GM12878 (cell line): ENCODE measurements around the gene INVS. TPM values are rescaled to one million over a fixed set of nuclear protein-coding genes. Genes with fewer than 3 reads are reported as not detected.

Experiments
- ATAC-seq: fragments of 200-7000 bp; cut with Tn5 transposase; 3 replicates; pipeline ENCODE4 v1.9.1; 2020; ENCODE audit warnings: mild to moderate bottlenecking, moderate library complexity
- BruUV-seq: library from RNA; stranded (reverse); fragments of 400-500 nt; replicated peaks from 2 replicates; lab custom pipeline; 2021; lab: Mats Ljungman, UMichigan
- CTCF ChIA-PET: fragments of 300-600 bp; sonication (Branson Sonifier 250); formaldehyde crosslinking; extraction: SDS; loops from one replicate; lab custom pipeline; 2021; ENCODE audit warnings: inconsistent platforms; lab: Yijun Ruan, JAX
- POLR2A ChIA-PET: fragments of 350-600 bp; formaldehyde crosslinking; extraction: SDS; loops from one replicate; lab custom pipeline; 2021; ENCODE audit warnings: inconsistent platforms; lab: Charles Lee
- RAD21 ChIA-PET: fragments of 300-600 bp; sonication (Branson Sonifier 250); formaldehyde crosslinking; loops from one replicate; lab custom pipeline; 2023; ENCODE audit warnings: antibody characterized with exemption; ENCODE audit not compliant: unreplicated experiment; lab: Charles Lee
- SMC1A ChIA-PET: fragments of 300-600 bp; sonication (Branson Sonifier 250); formaldehyde crosslinking; loops from one replicate; lab custom pipeline; 2023; ENCODE audit not compliant: unreplicated experiment, uncharacterized antibody; lab: Charles Lee
- DNase-seq: peaks from one replicate; pipeline ENCODE4 v3.0.0-alpha.2; 2011; ENCODE audit warnings: low read depth, low spot score
- FAIRE-seq: peaks from 3 replicates; lab custom pipeline; 2011; peaks lifted over from hg19 to GRCh38; lab: Jason Lieb, UNC
- H2AFZ ChIP-seq: 2 replicates; pipeline ENCODE4 v1.6.0; 2011; ENCODE audit warnings: low read depth, low read length, control low read depth; ENCODE audit not compliant: control insufficient read depth
- H3K27ac ChIP-seq: 2 replicates; pipeline ENCODE4 v1.5.1; 2011; ENCODE audit warnings: control low read depth; ENCODE audit not compliant: control insufficient read depth, insufficient read depth
- H3K27me3 ChIP-seq, 2 experiments: replicated peaks in 1 of 2; 2 replicates each; pipeline versions ENCODE4 v1.6.0 to v1.6.1; 2011; ENCODE audit warnings: low read length in 1 of 2; ENCODE audit not compliant: control insufficient read depth in 2 of 2, insufficient read depth in 2 of 2
- H3K36me3 ChIP-seq, 2 experiments: 2 replicates each; pipeline ENCODE4 v1.5.1; 2011; ENCODE audit warnings: low read length in 1 of 2; ENCODE audit not compliant: control insufficient read depth in 2 of 2, insufficient read depth in 2 of 2
- H3K4me1 ChIP-seq: 2 replicates; pipeline ENCODE4 v1.6.1; 2011; ENCODE audit warnings: mild to moderate bottlenecking, low read length, moderate library complexity, mixed read lengths; ENCODE audit not compliant: control insufficient read depth, insufficient read depth
- H3K4me2 ChIP-seq: 2 replicates; pipeline ENCODE4 v1.6.0; 2011; ENCODE audit warnings: control low read depth; ENCODE audit not compliant: control insufficient read depth, insufficient read depth
- H3K4me3 ChIP-seq: fragments of 200-600 bp; sonication (generic); 2 replicates; pipeline ENCODE4 v1.5.1; 2016
- H3K79me2 ChIP-seq: 2 replicates; pipeline ENCODE4 v1.6.0; 2011; ENCODE audit warnings: low read length; ENCODE audit not compliant: control insufficient read depth, insufficient read depth
- H3K9ac ChIP-seq: 2 replicates; pipeline ENCODE4 v1.8.0; 2011; ENCODE audit warnings: low read length, control low read depth, mixed read lengths; ENCODE audit not compliant: control insufficient read depth, insufficient read depth
- H3K9me3 ChIP-seq: replicated peaks from 3 replicates; pipeline ENCODE4 v1.5.1; 2011; ENCODE audit warnings: mild to moderate bottlenecking, low read length; ENCODE audit not compliant: control insufficient read depth, insufficient read depth
- H4K20me1 ChIP-seq: 2 replicates; pipeline ENCODE4 v1.6.0; 2011; ENCODE audit not compliant: control insufficient read depth, insufficient read depth
- CEBPZ ChIP-seq: fragments of 150-350 bp; IDR thresholded peaks from 2 replicates; pipeline ENCODE4 v1.6.1; 2016; ENCODE audit warnings: low read depth, low read length
- EP300 ChIP-seq, 2 experiments: fragments of 150-350 bp in 1 of 2; IDR thresholded peaks; 2 replicates each; pipeline ENCODE4 v1.6.1; 2011 to 2012; ENCODE audit warnings: low read depth in 2 of 2, low read length in 2 of 2, borderline replicate concordance in 1 of 2, improper control_type of control experiment in 1 of 2, inconsistent platforms in 1 of 2; ENCODE audit not compliant: control insufficient read depth in 1 of 2
- RB1 ChIP-seq: fragments of 450-650 bp; formaldehyde crosslinking; IDR thresholded peaks from 2 replicates; pipeline ENCODE4 v1.6.1; 2017; ENCODE audit warnings: mild to moderate bottlenecking, borderline replicate concordance
- USF2 ChIP-seq: IDR thresholded peaks from 2 replicates; pipeline ENCODE4 v1.6.1; 2011; ENCODE audit warnings: low read depth, low read length, improper control_type of control experiment, borderline replicate concordance
- WGBS: methylation state at CpG from one replicate; pipeline ENCODE4 v1.1.6; 2016; ENCODE audit warnings: low lambda C conversion rate; ENCODE audit not compliant: insufficient replicate concordance, insufficient coverage; ENCODE audit errors: missing lambda C conversion rate; 5-methylcytosine and 5-hydroxymethylcytosine counted together
- in situ Hi-C: fragments of 300-500 bp; cut with MboI; formaldehyde crosslinking; loops from 9 replicates; pipeline ENCODE4 v1.14.3; 2018; ENCODE audit warnings: mixed read lengths
- intact Hi-C: fragments of 100-400 bp; cut with micrococcal nuclease; formaldehyde crosslinking; loops from one replicate; pipeline ENCODE4 v1.14.2; 2022; ENCODE audit not compliant: unreplicated experiment
- polyA plus RNA-seq, 11 experiments: library from polyadenylated mRNA; depleted of rRNA in 4 of 11; unstranded in 6 of 11; stranded (reverse) in 5 of 11; fragments of >200 nt; fragmentation: Nextera tagmentation in 4 of 11; fragmentation: Illumina TruSeq in 1 of 11; extraction: Ambion mirVana in 4 of 11; extraction: Trizol in 1 of 11; gene quantifications; 1 replicate in 1 of 11; 2 replicates in 10 of 11; pipeline versions ENCODE4 v1.2.1 to v1.2.3, GENCODE V29; 2011 to 2016; ENCODE audit warnings: inconsistent platforms in 2 of 11, missing spikeins in 2 of 11, low read depth in 1 of 11
- total RNA-seq, 4 experiments: library from RNA; depleted of rRNA in 3 of 4; stranded (reverse); fragments of >200 nt in 3 of 4; fragmentation: Illumina TruSeq in 1 of 4; extraction: Trizol in 1 of 4; gene quantifications; 2 replicates each; pipeline versions ENCODE4 v1.2.1 to v1.2.3, GENCODE V29; 2013 to 2021

The INVS gene
- total and polyA plus RNA-seq, 10 of the 15 experiments (the other 5 are each of a cell fraction or from before 2014, with no cell fraction given): 0.93 to 20.8 (median 13.2) TPM

DNA sequence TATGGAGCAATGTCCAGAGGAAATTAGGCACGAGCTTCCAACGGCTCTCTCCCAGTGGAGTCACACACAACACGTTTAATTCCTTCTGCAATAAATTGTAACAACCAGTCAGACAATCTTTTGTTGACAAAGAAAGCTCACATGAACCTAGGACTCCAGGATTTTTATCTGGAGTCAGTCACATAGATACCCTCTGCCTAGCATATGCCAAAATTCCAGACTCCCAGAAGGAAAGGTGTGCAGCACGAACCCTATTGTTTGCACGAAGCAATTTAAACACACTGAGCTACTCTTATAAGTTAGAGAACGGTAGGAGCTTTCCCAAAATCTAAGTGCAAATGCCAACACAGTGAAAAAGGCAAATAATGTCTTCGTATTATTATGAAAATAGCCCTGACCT lies 186.6 kb downstream of the INVS start:
- H3K27ac ChIP-seq: no peak overlapping the region
- CTCF ChIA-PET: interaction anchor here (0.7 kb wide), 1 partner anchor 64 kb away, joined by 4 read pairs; no protein-coding TSS in a partner anchor
- no peak overlapping the region for H3K4me3 ChIP-seq
- no peak for DNase-seq
- H3K27me3 ChIP-seq: no peaks in the 10 kb centered on the region
- POLR2A ChIA-PET: no interaction called here
- intact Hi-C loops: no loop called here
- H3K79me2 ChIP-seq: no peaks in the 10 kb centered on the region
- BruUV-seq: no TSS peak
- no peak overlapping the region for H3K4me2 ChIP-seq
- TF ChIP-seq RB1: no peak
- TF ChIP-seq USF2: no peak
- TF ChIP-seq EP300 (IDR thresholded peaks at IDR 0.05; ENCODE audit: borderline replicate concordance in 1 of 2, control insufficient read depth in 1 of 2, low read depth in 2 of 2, low read length in 2 of 2): no peak
- no peak for TF ChIP-seq CEBPZ
- TF ChIP-seq, all 136 proteins: peak for 0
- 98% methylated on average over 7 of the region's 7 CpGs for WGBS
- FAIRE-seq: no peak
- in situ Hi-C loops: no loop called here
- RAD21 ChIA-PET: no interaction called here
- SMC1A ChIA-PET: no interaction called here
- no peaks in the 10 kb centered on the region for H3K4me1 ChIP-seq
- H3K9me3 ChIP-seq: no peaks in the 10 kb centered on the region; the same call in none of the 3 replicates
- no peak for ATAC-seq
- no peak overlapping the region for H3K9ac ChIP-seq
- H4K20me1 ChIP-seq: no peaks in the 10 kb centered on the region
- H2AFZ ChIP-seq: no peak overlapping the region
- H3K36me3 ChIP-seq: peaks cover 0 to 6% of the 10 kb centered on the region in 2 experiments; a peak in 2 of 4 replicates
